KOPT-K1 (cell line): ENCODE data around the gene ALPK1.
"Not testable (repeated sequence)": the region's sequence is repeated elsewhere in the genome, so short reads cannot be mapped to it uniquely, and the experiment has no call there.

Experiments used
- H3K27ac ChIP-seq: fragments of 200-600 bp; sonication (generic); 2 replicates; pipeline ENCODE4 v1.5.1; 2016; ENCODE audit warnings: antibody characterized with exemption, mild to moderate bottlenecking, low read depth, low read length; ENCODE audit not compliant: poor library complexity, severe bottlenecking
- H3K36me3 ChIP-seq: fragments of 200-600 bp; sonication (generic); 2 replicates; pipeline ENCODE4 v1.5.1; 2017; ENCODE audit warnings: antibody characterized with exemption, mild to moderate bottlenecking, low read length, moderate library complexity; ENCODE audit not compliant: insufficient read depth
- H3K9me3 ChIP-seq: fragments of 200-600 bp; sonication (generic); 2 replicates; pipeline ENCODE4 v1.5.1; 2017; ENCODE audit warnings: antibody characterized with exemption, low read length, mild to moderate bottlenecking; ENCODE audit not compliant: insufficient read depth, poor library complexity, severe bottlenecking

The ALPK1 gene

DNA sequence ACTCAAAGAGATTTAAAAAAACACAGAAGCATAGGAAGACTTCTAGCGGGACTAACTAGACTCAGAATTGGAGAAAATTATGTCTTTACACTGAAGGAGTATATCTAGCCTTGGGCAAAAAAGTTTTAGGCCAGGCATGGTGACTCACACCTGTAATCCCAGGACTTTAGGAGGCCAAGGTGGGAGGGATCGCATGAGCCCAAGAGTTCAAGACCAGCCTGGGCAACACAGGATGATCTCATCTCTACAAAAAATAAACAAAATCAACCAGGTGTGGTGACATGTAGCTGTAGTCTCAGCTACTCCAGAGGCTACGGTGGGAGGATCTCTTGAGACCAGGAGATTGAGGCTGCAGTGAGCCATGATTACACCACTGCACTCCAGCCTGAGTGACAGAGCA, 119.3 kb downstream of the ALPK1 start:
- Histone ChIP-seq H3K9me3 (peaks cover 10% of the 10 kb centered on the region), H3K27ac (no peak overlapping the region), H3K36me3 (no peaks in the 10 kb centered on the region)

DNA sequence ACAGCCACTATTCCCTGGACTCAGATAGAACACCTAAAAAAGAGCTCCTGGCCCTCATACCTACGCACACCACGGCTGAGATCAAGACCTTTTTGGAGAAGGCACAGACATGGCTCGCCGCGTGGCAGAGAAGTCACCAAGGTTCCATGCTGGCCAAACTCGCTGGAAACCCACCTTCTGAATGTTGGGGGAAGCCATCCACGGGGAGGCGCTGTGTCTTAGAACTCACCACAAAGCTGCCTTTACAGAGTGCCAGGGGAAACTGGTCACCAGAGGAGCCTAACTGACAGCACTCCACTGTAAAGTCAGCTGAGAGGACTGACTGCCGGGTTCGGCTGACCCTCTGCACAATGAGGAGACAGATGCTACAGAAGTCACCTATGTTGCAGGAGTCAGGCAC, 120.9 kb downstream of the ALPK1 start:
- H3K27ac ChIP-seq, result no peak overlapping the region
- H3K36me3 ChIP-seq, result no peaks in the 10 kb centered on the region
- H3K9me3 ChIP-seq, result peaks cover 10% of the 10 kb centered on the region

DNA sequence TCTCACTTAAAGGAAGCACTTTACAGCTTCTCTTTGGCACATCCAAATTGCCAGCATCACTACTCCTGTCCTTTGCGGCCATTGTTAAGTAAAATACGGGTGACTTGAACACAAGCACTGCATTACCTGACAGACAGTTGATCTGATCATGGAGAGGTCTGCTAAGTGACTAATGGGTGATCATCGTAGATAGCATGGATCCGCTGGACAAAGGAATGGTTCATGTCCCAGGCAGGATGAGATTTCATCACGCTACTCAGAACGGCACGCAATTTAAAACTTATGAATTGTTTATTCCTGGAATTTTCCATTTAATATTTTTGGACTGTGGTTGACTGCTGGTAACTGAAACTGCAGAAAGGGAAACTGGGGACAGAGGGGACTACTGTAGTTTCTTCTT, 124.7 kb downstream of the ALPK1 start:
- Histone ChIP-seq H3K9me3 (no peaks in the 10 kb centered on the region), H3K36me3 (no peaks in the 10 kb centered on the region), H3K27ac (no peak overlapping the region)

DNA sequence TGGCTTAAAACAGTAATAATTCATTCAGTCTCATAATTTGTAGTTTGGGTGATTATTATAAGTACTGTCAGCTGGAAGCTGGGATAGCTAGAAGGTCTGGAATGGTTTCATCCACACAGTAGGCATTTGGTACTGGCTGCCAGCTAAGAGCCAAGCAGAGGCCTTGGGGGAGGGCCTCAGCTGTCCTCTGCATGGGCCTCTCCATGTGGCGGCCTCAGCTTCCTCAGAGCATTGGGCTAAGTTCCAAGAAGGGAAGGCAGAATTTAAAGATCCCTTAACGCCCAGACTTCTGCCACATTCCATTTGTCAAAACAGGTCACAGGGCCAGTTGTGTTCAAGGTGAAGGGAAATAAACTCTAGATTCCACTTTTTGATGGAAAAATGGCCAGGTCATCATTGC, 125.5 kb downstream of the ALPK1 start:
- no peaks in the 10 kb centered on the region for H3K36me3 ChIP-seq
- H3K9me3 ChIP-seq, result no peaks in the 10 kb centered on the region

DNA sequence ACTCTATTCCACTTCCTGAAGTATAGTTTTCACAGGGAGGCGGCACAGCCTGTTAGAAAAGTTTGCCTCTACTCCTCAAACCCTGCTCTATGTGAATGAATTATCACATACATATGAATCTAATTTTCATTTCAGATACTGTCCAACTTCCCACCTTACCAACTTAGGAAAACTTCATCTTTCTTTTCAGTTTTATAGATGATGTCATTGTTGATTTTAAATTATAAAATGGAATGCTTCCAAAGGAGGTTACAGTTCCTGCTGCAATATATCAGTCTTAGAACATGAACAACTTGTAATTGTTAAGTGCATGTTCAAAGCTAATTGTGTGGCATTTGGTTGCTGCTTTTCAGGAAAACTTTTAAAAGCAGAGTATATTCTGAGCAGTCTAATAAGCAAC, 126.4 kb downstream of the ALPK1 start:
- H3K9me3 ChIP-seq, result no peaks in the 10 kb centered on the region
- no peak overlapping the region for H3K27ac ChIP-seq
- no peaks in the 10 kb centered on the region for H3K36me3 ChIP-seq

More for the DNA sequence above, 125.5 kb downstream of the ALPK1 start:
- no peak overlapping the region for H3K27ac ChIP-seq

DNA sequence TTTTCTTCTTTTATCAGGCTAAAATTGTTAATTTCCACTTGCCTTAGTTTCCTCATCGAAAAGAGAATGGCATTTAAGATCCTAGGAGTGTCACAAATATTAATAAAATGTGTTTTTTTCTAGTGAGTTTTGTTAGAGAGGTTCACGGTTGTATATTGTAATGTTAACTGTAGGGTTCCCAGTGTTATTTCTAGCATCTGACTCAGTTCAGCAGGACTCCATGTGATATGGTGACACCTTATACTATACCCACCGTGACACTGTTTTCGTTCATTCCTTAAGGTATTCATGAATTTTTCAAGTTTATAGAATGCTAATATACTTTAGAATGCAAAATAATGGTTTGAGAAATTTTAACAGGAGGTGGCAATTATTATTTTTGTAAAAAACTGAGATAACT, 128.7 kb downstream of the ALPK1 start:
- H3K36me3 ChIP-seq, result no peaks in the 10 kb centered on the region
- no peak overlapping the region for H3K27ac ChIP-seq
- H3K9me3 ChIP-seq, result no peaks in the 10 kb centered on the region

DNA sequence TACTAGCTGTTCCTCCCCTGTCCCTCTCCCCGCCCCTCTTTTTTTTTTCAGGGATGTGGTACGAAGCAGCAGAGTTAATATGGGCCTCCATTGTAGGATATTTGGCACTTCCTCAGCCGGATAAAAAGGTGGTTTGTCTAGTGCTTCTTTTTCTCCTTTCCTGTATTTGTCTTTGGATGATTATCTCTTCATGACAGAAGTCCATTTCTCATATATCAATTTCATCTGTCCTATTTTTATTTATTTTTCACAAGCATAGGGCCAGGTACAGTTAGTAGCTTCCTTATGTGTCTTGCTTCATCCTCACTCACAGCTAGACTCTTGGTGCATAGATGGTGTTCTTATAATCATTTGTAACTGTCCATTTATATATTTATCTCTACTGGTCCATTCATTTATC, 129.2 kb downstream of the ALPK1 start:
- no peak overlapping the region for H3K27ac ChIP-seq
- no peaks in the 10 kb centered on the region for H3K9me3 ChIP-seq
- no peaks in the 10 kb centered on the region for H3K36me3 ChIP-seq

DNA sequence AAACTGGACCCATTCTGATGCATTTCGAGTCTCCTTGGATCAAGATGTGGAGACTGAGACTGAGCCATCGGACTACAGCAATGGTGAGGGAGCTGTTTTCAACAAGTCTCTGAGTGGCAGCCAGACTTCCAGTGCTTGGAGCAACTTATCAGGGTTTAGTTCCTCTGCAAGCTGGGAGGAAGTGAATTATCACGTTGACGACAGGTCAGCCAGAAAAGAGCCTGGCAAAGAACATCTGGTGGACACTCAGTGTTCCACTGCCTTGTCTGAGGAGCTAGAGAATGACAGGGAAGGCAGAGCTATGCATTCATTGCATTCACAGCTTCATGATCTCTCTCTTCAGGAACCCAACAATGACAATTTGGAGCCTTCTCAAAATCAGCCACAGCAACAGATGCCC, 134.0 kb downstream of the ALPK1 start:
- no peak overlapping the region for H3K27ac ChIP-seq
- no peaks in the 10 kb centered on the region for H3K36me3 ChIP-seq
- H3K9me3 ChIP-seq, result no peaks in the 10 kb centered on the region

DNA sequence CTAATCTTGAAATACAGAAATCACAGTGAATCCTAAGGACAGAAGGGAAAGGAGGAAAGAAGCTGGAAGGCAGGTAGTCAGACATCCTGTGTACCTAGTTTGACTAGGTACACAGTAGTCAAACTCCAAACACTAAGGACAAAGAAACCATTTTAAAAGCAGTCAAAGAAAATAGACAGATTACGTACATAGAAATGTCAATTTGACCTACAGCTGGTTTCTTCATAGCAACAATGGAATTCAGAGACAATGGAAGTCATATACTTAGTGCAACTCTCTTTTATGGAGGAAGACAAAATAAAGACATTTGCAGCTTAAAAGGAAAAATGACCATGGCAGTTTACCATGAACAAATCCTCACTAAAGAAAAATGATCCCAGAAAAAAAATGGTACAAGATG, 139.8 kb downstream of the ALPK1 start:
- Histone ChIP-seq H3K27ac (no peak overlapping the region), H3K9me3 (no peaks in the 10 kb centered on the region), H3K36me3 (no peaks in the 10 kb centered on the region)

DNA sequence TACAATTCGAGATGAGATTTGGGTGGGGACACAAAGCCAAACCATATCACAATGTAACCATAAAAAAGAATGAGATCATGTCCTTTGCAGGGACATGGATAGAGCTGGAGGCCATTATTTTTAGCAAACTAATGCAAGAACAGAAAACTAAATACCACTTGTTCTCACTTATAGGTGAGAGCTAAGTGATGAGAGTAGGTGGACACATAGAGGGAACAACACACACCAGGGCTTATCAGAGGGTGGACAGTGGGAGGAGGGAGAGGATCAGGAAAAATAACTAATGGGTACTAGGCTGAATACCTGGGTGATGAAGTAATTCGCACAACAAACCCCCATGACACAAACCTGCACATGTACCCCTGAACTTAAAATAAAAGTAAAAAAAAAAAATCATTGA, 145.1 kb downstream of the ALPK1 start:
- H3K27ac ChIP-seq, H3K9me3 ChIP-seq, H3K36me3 ChIP-seq: not testable (repeated sequence)

DNA sequence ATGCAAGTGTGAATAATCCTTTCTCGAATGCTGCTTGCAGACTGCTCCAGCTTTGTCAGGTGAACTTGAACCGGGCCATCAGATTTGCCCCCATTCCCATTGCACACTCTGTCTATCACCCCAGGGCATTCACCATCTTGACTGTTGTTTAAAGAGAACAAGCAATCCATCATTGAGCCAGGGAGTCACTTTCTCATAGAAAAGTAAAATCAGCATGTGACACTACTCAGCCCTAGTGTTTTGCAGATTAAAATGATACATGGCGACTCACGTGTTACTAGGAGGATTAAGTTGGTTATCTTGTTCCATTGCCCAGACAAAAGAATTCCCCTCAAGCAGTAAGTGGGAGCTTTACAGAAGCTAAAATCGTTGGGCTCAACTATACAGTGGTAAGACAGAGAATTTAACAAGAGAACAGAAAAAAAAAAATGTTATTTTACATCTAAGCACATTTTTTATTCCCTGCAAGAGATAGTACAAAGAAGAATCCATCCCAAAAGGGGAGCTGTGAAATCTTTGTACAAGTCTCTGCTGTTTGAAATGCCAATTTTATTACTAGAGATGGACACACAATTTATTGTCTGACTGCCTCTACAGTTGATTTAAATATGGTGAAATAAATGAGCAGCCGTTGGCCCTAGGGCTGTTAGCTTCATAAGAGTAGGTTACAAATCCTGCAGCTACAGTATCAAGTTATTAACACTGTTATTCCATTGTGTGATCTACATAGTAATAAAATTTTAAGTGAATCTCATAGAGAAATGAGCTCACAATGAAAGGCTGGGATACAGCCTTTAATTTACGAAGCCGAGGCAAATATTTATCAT, 151.3 kb downstream of the ALPK1 start:
- H3K36me3 ChIP-seq, result no peaks in the 10 kb centered on the region
- peaks cover 6% of the 10 kb centered on the region for H3K9me3 ChIP-seq
- no peak overlapping the region for H3K27ac ChIP-seq

DNA sequence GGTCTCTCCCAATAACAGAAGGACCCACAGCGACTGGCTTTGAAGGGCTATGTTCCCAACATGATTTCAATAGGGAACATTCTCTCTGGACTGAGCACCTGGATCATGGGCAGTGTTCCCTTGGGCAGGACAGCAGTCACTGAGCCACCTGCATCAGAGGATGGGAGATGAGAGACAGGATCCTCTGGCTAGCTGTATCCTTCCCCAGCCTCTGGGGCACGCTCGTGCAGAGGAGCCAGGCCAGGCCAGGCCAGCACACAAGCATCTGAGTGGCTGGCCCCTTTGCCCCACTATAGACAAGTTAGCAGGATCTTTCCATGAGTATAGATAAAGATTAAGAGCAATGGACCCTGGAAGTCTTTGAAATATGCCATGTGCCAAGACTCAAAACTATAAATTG, 152.5 kb downstream of the ALPK1 start:
- Histone ChIP-seq H3K27ac (no peak overlapping the region), H3K36me3 (no peaks in the 10 kb centered on the region), H3K9me3 (peaks cover 6% of the 10 kb centered on the region)

DNA sequence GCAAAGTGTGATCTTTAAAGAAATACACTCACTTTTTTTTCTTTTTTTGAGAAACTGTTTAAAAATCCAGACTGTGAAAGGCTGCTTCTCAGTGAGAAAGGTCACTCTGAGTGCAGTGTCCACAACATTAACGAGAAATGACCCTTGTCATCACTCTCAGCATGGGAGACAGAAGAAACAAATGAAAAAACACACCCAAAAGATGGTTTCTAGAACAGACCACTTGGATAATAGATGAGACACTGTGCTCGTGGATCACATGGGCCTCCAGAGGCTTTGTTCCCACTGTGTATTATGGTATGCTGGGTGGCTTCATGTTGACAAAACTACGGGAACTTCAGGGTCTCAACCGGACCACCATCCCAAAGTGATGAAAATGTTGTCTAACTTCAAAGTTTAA, 153.9 kb downstream of the ALPK1 start:
- Histone ChIP-seq H3K9me3 (peaks cover under 1% of the 10 kb centered on the region), H3K27ac (no peak overlapping the region), H3K36me3 (no peaks in the 10 kb centered on the region)

DNA sequence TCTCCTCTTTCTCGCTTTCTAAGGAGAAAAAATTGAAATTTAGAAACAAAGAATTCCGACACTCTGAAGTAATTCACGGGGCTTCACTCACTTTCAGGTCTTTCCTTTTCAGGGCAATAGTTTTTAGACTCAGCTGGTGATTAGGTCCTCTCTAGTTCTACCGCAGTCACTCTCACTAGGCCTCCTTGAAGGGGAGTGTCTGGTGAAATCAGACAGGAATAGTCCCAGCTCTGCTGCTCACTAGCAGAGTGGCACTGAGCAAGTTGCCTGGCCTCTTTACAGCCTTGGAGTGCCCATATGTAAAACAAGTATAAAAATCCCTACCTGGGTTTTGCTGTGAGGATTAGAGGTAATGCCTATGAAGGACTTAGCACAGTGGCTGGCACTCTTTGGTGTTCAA, 154.7 kb downstream of the ALPK1 start:
- Histone ChIP-seq H3K9me3 (no peaks in the 10 kb centered on the region), H3K36me3 (no peaks in the 10 kb centered on the region), H3K27ac (no peak overlapping the region)

DNA sequence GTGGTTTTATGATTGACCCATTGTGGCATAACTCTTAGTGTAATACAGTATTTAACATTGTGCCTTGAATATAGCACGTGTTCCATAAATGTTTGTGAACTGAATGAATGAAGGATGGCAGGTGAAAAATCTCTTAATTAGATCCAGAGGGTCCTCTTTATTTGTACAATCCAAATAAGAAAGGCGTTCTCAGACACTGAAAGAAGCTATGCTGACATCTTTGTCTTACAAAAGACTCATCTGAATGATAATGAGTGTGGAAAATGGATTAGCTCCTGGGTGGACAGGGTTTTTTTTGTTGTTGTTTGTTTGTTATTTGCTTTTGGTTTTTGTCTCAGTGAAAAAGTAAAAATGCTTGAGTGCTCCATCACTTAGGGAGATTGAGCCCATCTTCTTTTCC, 156.2 kb downstream of the ALPK1 start:
- Histone ChIP-seq H3K27ac (no peak overlapping the region), H3K36me3 (no peaks in the 10 kb centered on the region), H3K9me3 (no peaks in the 10 kb centered on the region)

DNA sequence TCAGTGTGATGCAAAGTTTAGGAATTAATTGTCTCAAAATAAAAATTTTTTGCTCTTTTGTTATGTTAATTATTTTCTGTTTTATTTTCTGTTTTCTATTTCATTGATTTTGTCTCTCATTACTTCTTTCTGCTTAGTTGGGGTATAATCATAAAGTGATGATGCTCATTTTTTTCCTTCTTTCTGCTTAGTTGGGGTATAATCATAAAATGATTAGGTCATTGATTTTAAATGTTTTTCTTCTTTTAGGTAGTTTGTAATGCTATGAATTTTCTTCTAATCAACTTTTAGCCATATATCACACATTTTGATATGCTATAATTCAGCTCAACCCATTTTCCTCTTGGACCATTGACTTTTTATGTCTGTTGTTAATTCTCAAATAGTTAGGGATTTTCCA, 175.1 kb downstream of the ALPK1 start:
- Histone ChIP-seq H3K27ac (no peak overlapping the region), H3K36me3 (no peaks in the 10 kb centered on the region), H3K9me3 (no peaks in the 10 kb centered on the region)
